Endometrial microvascular endothelial cells (primary cell): ENCODE measurements around the gene CCND3. TPM values are rescaled to one million over a fixed set of nuclear protein-coding genes. Genes with fewer than 3 reads are reported as not detected.

Experiments used
- in situ Hi-C: cut with HindIII; loops from 2 replicates; pipeline ENCODE4 v1.10.0; 2017; ENCODE audit warnings: low sequenced_read_pairs, low pct_unique_long_range_greater_than_20kb; ENCODE audit errors: inconsistent ontology term
- total RNA-seq: library from RNA; depleted of rRNA; stranded (reverse); fragments of >200 nt; gene quantifications from one replicate; pipeline ENCODE4 v1.2.3, GENCODE V29; 2015; ENCODE audit errors: inconsistent ontology term

CCND3 gene
- total RNA-seq: 153 TPM

GRCh38 chr6:41941280-41942066 is at the start of gene CCND3:
Gene CCND3, minus strand, starts transcription at chr6:41941808. Its CDS starts 159 bp downstream, at chr6:41941649.
- in situ Hi-C loops: loop anchor here (25.0 kb wide), 1 partner anchor 96 kb away; no protein-coding TSS in a partner anchor

GRCh38 chr6:41986339-41986738 is 44.7 kb upstream of the CCND3 start:
- in situ Hi-C loops: no loop called here

GRCh38 chr6:41984623-41985022 is 43.0 kb upstream of the CCND3 start:
- in situ Hi-C loops: no loop called here

- in situ Hi-C loops: no loop called here
Measured at GRCh38 chr6:41976794-41977484, 35.3 kb upstream of the CCND3 start.

GRCh38 chr6:41975276-41975675 is 33.7 kb upstream of the CCND3 start:
- in situ Hi-C loops: no loop called here

GRCh38 chr6:41974281-41974825 is 32.7 kb upstream of the CCND3 start:
- in situ Hi-C loops: no loop called here

- in situ Hi-C loops: no loop called here
Measured at GRCh38 chr6:41972826-41973225, 31.2 kb upstream of the CCND3 start.

GRCh38 chr6:41970436-41970846 is 28.8 kb upstream of the CCND3 start:
- in situ Hi-C loops: no loop called here

- in situ Hi-C loops: no loop called here
Measured at GRCh38 chr6:41967312-41968287, 26.0 kb upstream of the CCND3 start.

- in situ Hi-C loops: no loop called here
Measured at GRCh38 chr6:41966961-41967311, 25.3 kb upstream of the CCND3 start.

GRCh38 chr6:41966214-41966920 is 24.8 kb upstream of the CCND3 start:
- in situ Hi-C loops: no loop called here

- in situ Hi-C loops: no loop called here
Measured at GRCh38 chr6:41965429-41966213, 24.0 kb upstream of the CCND3 start.

GRCh38 chr6:41964201-41964887 is 22.7 kb upstream of the CCND3 start:
- in situ Hi-C loops: no loop called here

GRCh38 chr6:41963371-41963770 is 21.8 kb upstream of the CCND3 start:
- in situ Hi-C loops: no loop called here

- in situ Hi-C loops: no loop called here
Measured at GRCh38 chr6:41960028-41960427, 18.4 kb upstream of the CCND3 start.

GRCh38 chr6:41958022-41958856 is 16.6 kb upstream of the CCND3 start:
- in situ Hi-C loops: no loop called here
